Neural crest cell (in vitro differentiated cells): ENCODE measurements around the gene CEP19. TPM values are rescaled to one million over a fixed set of nuclear protein-coding genes. Genes with fewer than 3 reads are reported as not detected.

ENCODE experiments used
- DNase-seq: peaks from one replicate; pipeline ENCODE4 v3.0.0; 2021; ENCODE audit warnings: low read depth, mixed read lengths, low spot score
- H3K27ac Mint-ChIP-seq: one replicate; pipeline ENCODE4 v1.8.0; 2021; ENCODE audit warnings: mild to moderate bottlenecking, mixed read lengths; ENCODE audit not compliant: unreplicated experiment
- H3K27me3 Mint-ChIP-seq: 2 replicates; pipeline ENCODE4 v1.8.0; 2021; ENCODE audit warnings: low read depth, mild to moderate bottlenecking, mixed read lengths
- H3K36me3 Mint-ChIP-seq: 2 replicates; pipeline ENCODE4 v1.8.0; 2021; ENCODE audit warnings: low read depth, mild to moderate bottlenecking, mixed read lengths
- H3K4me1 Mint-ChIP-seq: 2 replicates; pipeline ENCODE4 v1.8.0; 2021; ENCODE audit warnings: mixed read lengths
- H3K4me3 Mint-ChIP-seq: one replicate; pipeline ENCODE4 v1.8.0; 2021; ENCODE audit warnings: mild to moderate bottlenecking, mixed read lengths
- H3K9me3 Mint-ChIP-seq: 2 replicates; pipeline ENCODE4 v1.8.0; 2021; ENCODE audit warnings: mixed read lengths
- CTCF ChIP-seq: fragments of 200-600 bp; sonication (generic); conservative IDR thresholded peaks from 2 replicates; pipeline ENCODE4 v1.5.0; 2021; ENCODE audit warnings: antibody characterized with exemption, mild to moderate bottlenecking
- total RNA-seq: library from RNA; stranded (reverse); gene quantifications from 2 replicates; pipeline ENCODE4 v1.2.1, GENCODE V29; 2021

Gene CEP19
- total RNA-seq, 1 donor from 2014 or later: 6.3 TPM

- H3K27ac Mint-ChIP-seq: no peak overlapping the region
- no peak for TF ChIP-seq CTCF
- no peak overlapping the region for H3K4me3 Mint-ChIP-seq
These were observed 25.6 kb downstream of the CEP19 start for GRCh38 chr3:196686436-196686835.

GRCh38 chr3:196684548-196685407 lies 27.3 kb downstream of the CEP19 start:
- H3K4me3 Mint-ChIP-seq: no peak overlapping the region
- H3K27ac Mint-ChIP-seq: peak overlapping the region; percentile 57
- peak; percentile 95 for TF ChIP-seq CTCF
- H3K4me1 Mint-ChIP-seq: peaks cover 8% of the 10 kb centered on the region
- no peaks in the 10 kb centered on the region for H3K36me3 Mint-ChIP-seq
- H3K9me3 Mint-ChIP-seq: no peaks in the 10 kb centered on the region
- peak; percentile 74 for DNase-seq
- H3K27me3 Mint-ChIP-seq: no peaks in the 10 kb centered on the region

More at GRCh38 chr3:196686436-196686835, 25.6 kb downstream of the CEP19 start:
- H3K9me3 Mint-ChIP-seq: no peaks in the 10 kb centered on the region
- no peaks in the 10 kb centered on the region for H3K27me3 Mint-ChIP-seq
- peaks cover 8% of the 10 kb centered on the region for H3K4me1 Mint-ChIP-seq
- no peak for DNase-seq
- no peaks in the 10 kb centered on the region for H3K36me3 Mint-ChIP-seq

- Mint-ChIP-seq H3K4me1 (no peaks in the 10 kb centered on the region), H3K27me3 (no peaks in the 10 kb centered on the region), H3K36me3 (no peaks in the 10 kb centered on the region), H3K9me3 (no peaks in the 10 kb centered on the region), H3K27ac (no peak overlapping the region), H3K4me3 (no peak overlapping the region)
- no peak for TF ChIP-seq CTCF
- no peak for DNase-seq
These were observed 34.1 kb downstream of the CEP19 start for GRCh38 chr3:196677931-196678330.

- DNase-seq: no peak
- no peak overlapping the region for H3K27ac Mint-ChIP-seq
- no peaks in the 10 kb centered on the region for H3K36me3 Mint-ChIP-seq
- H3K9me3 Mint-ChIP-seq: no peaks in the 10 kb centered on the region
- no peak overlapping the region for H3K4me3 Mint-ChIP-seq
- no peaks in the 10 kb centered on the region for H3K27me3 Mint-ChIP-seq
- no peak for TF ChIP-seq CTCF
- no peaks in the 10 kb centered on the region for H3K4me1 Mint-ChIP-seq
These were observed 34.7 kb downstream of the CEP19 start for GRCh38 chr3:196677353-196677752.

GRCh38 chr3:196673632-196674031 lies 38.4 kb downstream of the CEP19 start:
- no peak for TF ChIP-seq CTCF
- Mint-ChIP-seq H3K27me3 (no peaks in the 10 kb centered on the region), H3K4me3 (no peak overlapping the region), H3K36me3 (no peaks in the 10 kb centered on the region), H3K9me3 (no peaks in the 10 kb centered on the region), H3K27ac (no peak overlapping the region), H3K4me1 (peaks cover 18% of the 10 kb centered on the region)
- no peak for DNase-seq
